ENCODE results near the gene DYRK1A.

GRCh38 chr21:37496972-37497371, 130.4 kb downstream of the DYRK1A start:
- peak; percentile 4 for TF ChIP-seq CTCF (IDR thresholded peaks at IDR 0.05; ENCODE audit: low read depth, low read length)
- no peak for TF ChIP-seq POLR2A (IDR thresholded peaks at IDR 0.05; ENCODE audit: extremely low read depth, insufficient read length)
- no peak for TF ChIP-seq MAX (IDR thresholded peaks at IDR 0.05; ENCODE audit: low read depth, low read length)
- no peak for TF ChIP-seq MYC (IDR thresholded peaks at IDR 0.05; ENCODE audit: low read depth, low read length)

All from NB4 (cell line).